IPS DF 4.7 (cell line): ENCODE measurements around the gene MICB.
"Not testable (repeated sequence)": the region's sequence is repeated elsewhere in the genome, so short reads cannot be mapped to it uniquely, and the experiment has no call there.

ENCODE experiments used
- DNase-seq: peaks from one replicate; pipeline ENCODE4 v3.0.0-alpha.2; 2013; ENCODE audit warnings: low spot score; ENCODE audit errors: extremely low read depth

MICB gene

DNA sequence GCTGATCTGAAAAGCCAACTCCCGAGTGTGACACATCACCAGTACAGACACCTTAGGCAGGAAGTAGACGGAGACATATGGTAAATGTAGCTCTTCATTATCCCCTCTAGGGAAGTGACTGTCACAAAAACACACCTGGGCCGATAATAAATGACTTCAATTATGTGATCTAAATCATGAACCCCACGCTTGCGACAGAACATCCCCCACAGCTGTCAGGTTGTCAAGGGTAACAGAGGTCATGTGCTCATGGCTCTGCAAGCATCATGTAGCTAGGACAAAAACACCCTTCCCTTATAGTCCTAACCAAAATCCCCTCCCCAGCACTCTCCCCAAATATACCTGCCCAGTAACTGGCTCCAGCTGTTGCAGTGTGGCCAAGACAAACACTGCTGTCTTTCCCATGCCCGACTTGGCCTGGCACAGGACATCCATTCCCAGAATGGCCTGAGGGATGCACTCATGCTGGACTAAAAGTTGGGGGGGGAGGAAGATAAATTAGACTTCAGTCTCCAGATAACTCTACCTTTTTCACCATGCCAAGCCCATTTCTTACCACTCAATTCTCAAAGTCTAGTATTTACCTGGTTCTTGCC lies 41.0 kb downstream of the MICB start:
- no peak for DNase-seq

GRCh38 chr6:31540640-31541039 lies 42.7 kb downstream of the MICB start:
- no peak for DNase-seq

DNA sequence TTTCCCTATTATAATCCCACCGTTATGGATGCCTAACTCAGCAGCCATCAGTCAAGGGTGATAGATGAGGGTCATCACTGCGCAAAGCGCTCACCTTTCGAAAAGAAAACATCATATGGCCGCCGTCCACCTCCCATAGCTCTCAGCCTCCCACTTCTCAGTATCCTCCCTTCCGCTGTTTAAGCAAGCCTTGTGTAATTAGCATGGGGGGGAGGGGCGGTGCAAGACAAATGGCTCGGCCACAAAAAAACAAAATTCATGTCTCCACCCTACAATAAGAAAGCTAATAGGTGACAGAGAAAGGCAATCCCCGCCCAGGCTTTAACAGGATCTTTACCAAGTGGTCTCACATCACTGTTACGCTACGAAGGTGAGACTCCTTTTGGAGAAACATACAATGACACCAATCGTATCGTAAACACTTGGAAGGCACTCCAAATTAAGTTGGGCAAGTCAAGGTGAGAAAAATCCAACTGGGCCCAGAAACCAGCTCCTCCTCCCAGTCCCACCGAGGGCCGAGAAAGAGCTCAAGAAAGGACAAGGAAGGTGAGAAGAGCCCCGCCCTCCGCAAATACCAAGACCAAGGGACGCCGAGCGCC lies 43.2 kb downstream of the MICB start:
- no peak for DNase-seq

GRCh38 chr6:31541658-31542521 lies 43.9 kb downstream of the MICB start, which contains the start of gene DDX39B:
TSS of gene DDX39B (minus strand) at chr6:31542003. CDS start at chr6:31540532, 1,471 bp downstream.
- DNase-seq: no peak

- no peak for DNase-seq
Measured at GRCh38 chr6:31543639-31544038, 45.7 kb downstream of the MICB start.

GRCh38 chr6:31544676-31545075 lies 46.7 kb downstream of the MICB start:
- no peak for DNase-seq

DNA sequence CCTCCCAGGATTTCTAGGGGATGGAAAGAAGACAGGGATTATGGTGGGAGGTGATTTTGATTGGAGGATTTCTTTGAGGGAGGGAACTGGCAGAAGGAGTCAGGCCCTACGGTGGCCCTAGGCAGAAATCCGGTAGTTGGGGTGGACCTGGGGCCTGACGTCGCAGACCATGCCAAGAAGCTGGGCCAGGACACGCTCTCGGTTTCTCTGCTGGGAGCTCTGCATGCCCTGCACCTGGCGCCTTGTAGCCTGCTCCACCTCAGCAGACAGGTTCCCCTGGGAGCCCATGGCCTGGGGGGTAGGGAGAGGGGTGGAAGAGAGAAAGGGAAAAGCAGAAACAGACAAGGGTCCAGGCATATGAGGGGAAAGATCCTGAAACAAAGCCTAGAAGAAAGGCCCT lies 47.3 kb downstream of the MICB start:
- DNase-seq: no peak

DNA sequence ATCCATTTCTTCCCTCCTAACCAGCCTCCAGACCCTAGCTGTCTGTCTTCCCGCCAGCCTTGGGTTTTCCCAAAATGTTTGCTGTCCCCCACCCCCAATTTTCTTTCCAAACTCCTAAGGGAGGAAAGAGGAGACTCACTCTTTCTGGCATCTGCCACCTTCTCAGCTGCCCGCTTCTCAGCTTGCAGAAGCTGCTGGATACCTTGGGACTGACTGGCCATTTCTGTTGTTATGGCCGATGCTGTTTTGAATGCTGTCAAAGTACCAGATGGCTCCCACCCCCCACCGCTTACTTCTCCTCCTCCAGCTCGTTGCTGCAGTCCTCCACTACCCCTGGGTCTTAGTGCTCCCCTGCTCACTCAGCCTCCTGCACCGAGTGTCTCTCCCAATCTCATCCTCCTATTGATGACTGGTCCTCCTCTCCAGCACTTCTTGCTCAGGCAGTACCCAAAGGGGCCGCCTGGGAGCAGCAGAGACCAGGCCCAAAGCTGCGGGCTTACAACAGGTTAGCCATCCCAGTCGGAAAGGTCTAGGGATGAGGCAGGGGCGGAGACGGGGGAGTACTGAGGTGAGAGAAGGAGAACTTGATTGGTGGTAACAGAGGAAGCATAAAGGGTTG lies 48.5 kb downstream of the MICB start, which contains the start of gene ATP6V1G2:
ATP6V1G2 (minus strand) TSS at position 270 of the 619 bp plus-strand sequence; CDS start at position 221, 49 bp downstream.
- no peak for DNase-seq

GRCh38 chr6:31546958-31547726 lies 49.2 kb downstream of the MICB start, which contains the start of gene NFKBIL1:
TSS of gene NFKBIL1 (plus strand) at chr6:31547608. CDS start at chr6:31547695, 87 bp downstream.
- no peak for DNase-seq

GRCh38 chr6:31547727-31548543 lies 50.0 kb downstream of the MICB start:
- no peak for DNase-seq

DNA sequence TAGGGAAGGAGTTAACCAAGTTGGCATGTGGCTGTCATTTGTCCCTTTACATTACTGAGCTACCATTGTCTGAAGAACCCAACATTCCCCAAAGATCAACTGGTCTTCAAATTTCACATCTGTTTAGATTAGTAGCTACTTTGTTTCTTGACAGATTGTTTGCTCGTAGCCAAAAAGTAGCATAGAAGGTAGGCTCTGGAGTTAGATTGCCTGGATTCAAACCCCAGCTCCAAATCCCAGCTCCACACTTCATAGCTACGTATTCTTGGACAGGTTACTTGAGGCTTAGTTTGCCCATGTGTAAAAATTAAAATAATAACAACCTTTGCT lies 50.6 kb downstream of the MICB start:
- DNase-seq: no peak

DNA sequence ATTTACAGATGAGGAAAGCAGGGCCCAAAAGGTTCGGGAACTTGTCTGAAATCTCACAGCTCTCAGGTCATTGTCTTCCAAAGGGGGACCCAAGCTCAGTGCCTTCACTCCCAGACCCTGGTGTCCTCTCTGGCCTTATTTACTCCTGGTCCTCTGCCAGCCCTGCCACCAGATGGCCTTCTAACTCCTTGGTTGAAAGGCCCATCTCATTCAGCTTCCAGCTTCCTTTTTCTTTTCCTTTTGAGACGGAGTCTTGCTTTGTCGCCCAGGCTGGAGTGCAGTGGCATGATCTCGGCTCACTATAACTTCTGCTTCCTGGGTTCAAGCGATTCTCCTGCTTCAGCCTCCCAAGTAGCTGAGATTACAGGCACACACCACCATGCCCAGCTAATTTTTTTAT lies 53.4 kb downstream of the MICB start:
- DNase-seq: not testable (repeated sequence)

DNA sequence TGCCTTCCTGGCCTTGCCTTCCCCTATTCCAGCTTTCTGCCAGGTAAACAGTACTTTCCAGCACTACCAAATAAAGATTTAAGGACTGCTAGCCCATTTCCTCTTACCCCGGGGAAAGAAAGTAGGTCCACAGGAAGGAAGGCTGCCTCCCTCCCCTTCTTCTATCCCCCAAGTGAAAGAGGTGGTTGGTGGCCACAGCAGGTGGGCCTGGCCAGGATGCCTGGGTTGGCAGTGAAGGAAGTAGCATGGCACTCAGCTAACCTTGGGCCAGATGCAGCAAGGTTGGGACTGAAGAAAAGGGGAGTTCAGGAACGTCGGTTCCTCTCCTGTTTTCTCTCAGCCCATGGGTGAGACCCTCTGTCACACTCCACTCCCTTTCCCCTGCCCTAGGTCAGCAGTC lies 58.4 kb downstream of the MICB start:
- no peak for DNase-seq

DNA sequence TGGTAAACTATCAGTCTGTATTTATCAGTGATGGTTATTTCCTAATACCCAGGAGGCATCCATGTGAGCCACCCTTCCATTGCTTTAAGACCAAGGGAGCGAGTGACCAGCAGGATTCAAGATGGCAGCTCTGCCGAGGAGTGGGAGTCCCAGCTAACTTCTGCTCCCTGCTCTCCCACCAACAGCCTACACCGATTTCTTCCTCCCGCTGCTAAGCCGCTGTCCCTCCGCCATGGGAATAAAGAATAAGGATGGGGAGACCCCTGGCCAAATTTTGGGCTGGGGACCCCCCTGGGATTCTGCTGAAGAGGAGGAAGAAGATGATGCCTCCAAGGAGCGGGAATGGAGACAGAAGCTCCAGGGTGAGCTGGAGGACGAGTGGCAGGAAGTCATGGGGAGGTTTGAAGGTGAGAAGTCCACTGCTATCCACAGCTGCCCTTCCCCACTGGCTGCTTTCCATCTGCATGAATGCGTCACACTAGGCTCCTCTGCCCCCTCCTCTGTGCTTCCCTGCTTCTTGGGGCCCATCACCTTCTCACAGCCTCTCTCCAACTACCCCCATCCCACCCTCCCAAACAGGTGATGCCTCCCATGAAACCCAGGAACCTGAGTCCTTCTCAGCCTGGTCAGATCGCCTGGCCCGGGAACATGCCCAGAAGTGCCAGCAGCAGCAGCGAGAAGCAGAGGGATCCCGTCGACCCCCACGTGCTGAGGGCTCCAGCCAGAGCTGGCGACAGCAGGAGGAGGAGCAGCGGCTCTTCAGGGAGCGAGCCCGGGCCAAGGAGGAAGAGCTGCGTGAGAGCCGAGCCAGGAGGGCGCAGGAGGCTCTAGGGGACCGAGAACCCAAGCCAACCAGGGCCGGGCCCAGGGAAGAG lies 59.7 kb downstream of the MICB start:
- DNase-seq: no peak

- no peak for DNase-seq
Measured at GRCh38 chr6:31558318-31558625, 60.3 kb downstream of the MICB start.

DNA sequence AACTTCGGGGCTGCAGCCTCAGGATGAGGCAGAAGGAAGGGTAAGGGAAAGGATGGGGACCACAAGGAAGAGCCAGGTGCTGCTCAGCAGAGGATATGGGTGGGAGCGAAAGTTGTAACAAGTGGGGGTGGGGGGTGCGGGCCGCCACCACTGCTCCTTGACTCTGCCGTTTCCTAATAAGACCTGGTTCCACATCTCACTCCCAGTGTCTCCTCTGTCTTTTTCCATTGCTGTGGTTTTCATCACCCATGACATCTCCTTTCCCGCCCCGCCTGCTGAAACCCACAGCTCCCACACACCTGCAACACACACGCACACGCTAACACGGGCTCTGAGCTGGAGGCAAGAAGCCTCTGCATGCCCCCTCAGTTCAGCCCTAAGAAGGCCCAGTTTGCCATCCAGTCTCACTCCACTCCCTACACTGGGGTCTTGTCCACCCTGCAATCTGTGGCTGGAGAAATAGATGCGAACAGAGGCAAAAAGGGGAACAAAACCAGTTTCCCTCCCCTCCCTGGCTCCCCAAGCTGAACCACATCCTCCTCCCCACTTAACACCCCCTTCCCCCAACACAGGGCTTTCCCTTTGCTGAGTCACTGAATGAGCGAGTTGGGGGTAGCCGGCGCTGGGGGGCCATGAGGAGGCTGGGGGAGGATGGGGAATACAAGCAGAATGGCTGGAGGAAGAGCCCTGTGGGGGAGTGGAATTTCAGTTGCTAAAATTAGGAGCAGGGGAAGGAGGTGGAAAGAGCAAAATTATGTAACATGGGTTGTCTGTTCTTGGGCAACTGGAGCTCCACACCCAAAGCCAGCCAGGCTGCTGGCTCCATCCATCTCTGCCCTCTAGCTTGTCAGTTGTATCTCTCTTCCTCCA lies 60.9 kb downstream of the MICB start:
- no peak for DNase-seq

DNA sequence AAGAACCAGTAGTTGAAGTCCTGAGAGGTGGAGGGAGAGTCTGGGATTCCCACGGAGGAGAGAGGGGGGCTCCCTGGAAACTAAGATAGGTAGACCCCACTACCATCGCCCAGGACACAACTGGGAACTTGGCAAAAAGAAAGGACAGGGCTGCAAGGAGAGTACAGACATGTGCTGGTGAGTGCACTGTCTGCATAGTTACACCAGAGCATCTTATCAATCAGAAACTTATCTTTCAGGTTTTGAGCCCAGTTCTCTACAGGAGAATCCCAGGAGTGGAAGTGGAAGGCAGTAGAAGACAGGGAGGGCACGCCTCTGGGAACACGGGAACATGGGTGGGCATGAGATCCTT lies 61.6 kb downstream of the MICB start:
- DNase-seq: no peak

DNA sequence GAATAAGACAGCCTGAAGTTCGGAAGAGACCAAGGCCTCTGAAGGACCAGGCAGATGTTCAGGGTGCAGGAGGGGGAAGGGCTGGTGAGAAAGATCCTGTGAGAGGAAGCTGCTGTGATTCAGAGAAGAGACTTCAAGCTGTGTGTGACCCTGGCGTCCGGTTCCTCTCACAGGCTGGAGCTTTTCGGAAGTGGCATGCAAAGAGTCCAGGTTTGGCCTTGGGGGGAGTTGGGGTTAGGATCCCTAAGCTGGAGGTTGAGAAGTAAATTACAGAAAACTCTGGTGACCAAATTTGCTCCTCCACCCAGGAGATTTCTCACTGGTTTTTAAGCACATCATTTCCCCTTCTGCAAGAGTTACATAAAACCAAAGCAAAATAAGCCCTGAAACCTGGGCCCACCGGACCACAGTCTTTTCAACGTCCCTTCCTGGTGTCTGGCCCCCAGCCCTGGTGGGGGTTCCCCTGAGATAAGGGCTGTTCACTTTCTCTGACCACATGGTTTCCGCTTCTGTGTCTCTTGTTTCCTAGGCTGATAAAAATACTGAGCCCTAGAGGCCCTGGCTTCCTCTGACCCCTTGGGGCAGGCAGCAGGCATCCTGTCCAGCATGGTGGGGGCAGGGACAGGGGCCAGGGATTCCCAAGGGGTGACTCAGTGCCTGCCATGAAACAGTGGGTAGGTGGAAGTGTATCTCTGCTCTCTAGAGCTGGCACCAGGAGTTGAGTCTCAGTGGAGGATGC lies 62.2 kb downstream of the MICB start:
- no peak for DNase-seq
